CD4-positive, alpha-beta memory T cell (primary cell): Measurements from ENCODE around the gene CACNA2D4. TPM values are rescaled to one million over a fixed set of nuclear protein-coding genes. Genes with fewer than 3 reads are reported as not detected.

Experiments
- CTCF ChIA-PET: fragments of 350-600 bp; sonication (Branson Sonifier 250); formaldehyde crosslinking; loops from one replicate; lab custom pipeline; 2021; ENCODE audit warnings: inconsistent platforms; ENCODE audit not compliant: partially characterized antibody; lab: Charles Lee
- POLR2A ChIA-PET: fragments of 350-600 bp; sonication (Branson Sonifier 250); formaldehyde crosslinking; loops from one replicate; lab custom pipeline; 2021; ENCODE audit not compliant: partially characterized antibody; lab: Charles Lee
- DNase-seq, 5 donors: peaks; one replicate each; pipeline versions ENCODE4 v3.0.0 to v3.0.0-alpha.2; 2020 to 2022; ENCODE audit warnings: mixed read lengths in 1 of 5
- H3K27ac ChIP-seq: one replicate; pipeline ENCODE4 v1.7.0; 2013; ENCODE audit warnings: low read depth, low read length
- H3K27me3 ChIP-seq: 2 replicates; pipeline ENCODE4 v1.7.0; 2013; ENCODE audit warnings: mild to moderate bottlenecking, low read length, moderate library complexity; ENCODE audit not compliant: insufficient read depth
- H3K36me3 ChIP-seq: 2 replicates; pipeline ENCODE4 v1.7.0; 2013; ENCODE audit warnings: mild to moderate bottlenecking, low read length, moderate library complexity; ENCODE audit not compliant: insufficient read depth
- H3K4me1 ChIP-seq: 2 replicates; pipeline ENCODE4 v1.7.0; 2013; ENCODE audit warnings: mild to moderate bottlenecking, low read length, moderate library complexity; ENCODE audit not compliant: insufficient read depth
- H3K4me3 ChIP-seq, 2 donors: one replicate each; pipeline ENCODE4 v1.7.0; 2013; ENCODE audit warnings: low read length in 2 of 2, mild to moderate bottlenecking in 1 of 2
- H3K9me3 ChIP-seq, 2 donors: one replicate each; pipeline ENCODE4 v1.7.0; 2013; ENCODE audit warnings: low read length in 2 of 2, control low read depth in 1 of 2; ENCODE audit not compliant: control insufficient read depth in 1 of 2
- H3K27ac Mint-ChIP-seq, 7 donors: one replicate each; pipeline ENCODE4 v1.8.0; 2020 to 2021; ENCODE audit warnings: mixed read lengths in 7 of 7, mild to moderate bottlenecking in 6 of 7, inconsistent platforms in 3 of 7, moderate library complexity in 3 of 7
- H3K27me3 Mint-ChIP-seq, 2 donors: one replicate each; pipeline ENCODE4 v1.8.0; 2020 to 2021; ENCODE audit warnings: mixed read lengths in 2 of 2
- H3K36me3 Mint-ChIP-seq, 2 donors: one replicate each; pipeline ENCODE4 v1.8.0; 2020 to 2021; ENCODE audit warnings: mixed read lengths in 2 of 2, inconsistent platforms in 1 of 2, mild to moderate bottlenecking in 1 of 2
- H3K4me1 Mint-ChIP-seq, 4 donors: one replicate each; pipeline ENCODE4 v1.8.0; 2020 to 2021; ENCODE audit warnings: mixed read lengths in 4 of 4, mild to moderate bottlenecking in 1 of 4
- H3K4me3 Mint-ChIP-seq, 8 donors: one replicate each; pipeline ENCODE4 v1.8.0; 2020 to 2021; ENCODE audit warnings: mixed read lengths in 8 of 8, mild to moderate bottlenecking in 7 of 8, moderate library complexity in 6 of 8, inconsistent platforms in 3 of 8
- H3K9me3 Mint-ChIP-seq, 8 donors: one replicate each; pipeline ENCODE4 v1.8.0; 2020 to 2021; ENCODE audit warnings: mixed read lengths in 8 of 8, mild to moderate bottlenecking in 5 of 8, inconsistent platforms in 3 of 8, moderate library complexity in 1 of 8
- intact Hi-C: fragments of 100-400 bp; cut with micrococcal nuclease; formaldehyde crosslinking; loops from one replicate; pipeline ENCODE4 v1.15.1; 2023
- polyA plus RNA-seq, 2 donors: library from polyadenylated mRNA; unstranded; fragments of 300-500 nt; fragmentation: Illumina TruSeq; gene quantifications; one replicate each; pipeline ENCODE4 v1.2.3, GENCODE V29; 2021
- total RNA-seq, 2 experiments: library from RNA; stranded (reverse); gene quantifications; one replicate each; pipeline ENCODE4 v1.2.3, GENCODE V29; 2021

CACNA2D4 gene
- total and polyA plus RNA-seq, 4 experiments from 2014 or later = 12.4 to 19.2 (median 14.6) TPM

GRCh38 chr12:1869145-1869544, 49.3 kb downstream of the CACNA2D4 start:
- peaks cover 6 to 26% of the 10 kb centered on the region in 2 donors for H3K27me3 Mint-ChIP-seq
- H3K9me3 Mint-ChIP-seq = peaks cover 0 to 9% (median 4%) of the 10 kb centered on the region in 8 donors
- H3K4me3 Mint-ChIP-seq = no peak overlapping the region
- intact Hi-C loops = no loop called here
- Histone ChIP-seq H3K4me3 (no peak overlapping the region), H3K27ac (no peak overlapping the region), H3K4me1 (no peaks in the 10 kb centered on the region), H3K9me3 (no peaks in the 10 kb centered on the region), H3K27me3 (no peaks in the 10 kb centered on the region), H3K36me3 (no peaks in the 10 kb centered on the region)
- no peak for DNase-seq
- ChIA-PET POLR2A (no interaction called here), CTCF (no interaction called here)
- no peaks in the 10 kb centered on the region for H3K4me1 Mint-ChIP-seq
- H3K27ac Mint-ChIP-seq = no peak overlapping the region
- H3K36me3 Mint-ChIP-seq = no peaks in the 10 kb centered on the region

- H3K27ac Mint-ChIP-seq = no peak overlapping the region
- no peaks in the 10 kb centered on the region for H3K4me1 Mint-ChIP-seq
- CTCF ChIA-PET = no interaction called here
- H3K27ac ChIP-seq = no peak overlapping the region
- H3K36me3 ChIP-seq = no peaks in the 10 kb centered on the region
- H3K4me3 ChIP-seq = no peak overlapping the region
- H3K27me3 Mint-ChIP-seq = peaks cover 11 to 26% of the 10 kb centered on the region in 2 donors
- H3K36me3 Mint-ChIP-seq = no peaks in the 10 kb centered on the region
- peaks cover 0 to 7% (median 4%) of the 10 kb centered on the region in 8 donors for H3K9me3 Mint-ChIP-seq
- no peak for DNase-seq
- POLR2A ChIA-PET = no interaction called here
- no peaks in the 10 kb centered on the region for H3K4me1 ChIP-seq
- no peaks in the 10 kb centered on the region for H3K9me3 ChIP-seq
- intact Hi-C loops = no loop called here
- no peaks in the 10 kb centered on the region for H3K27me3 ChIP-seq
- H3K4me3 Mint-ChIP-seq = no peak overlapping the region
Measured at GRCh38 chr12:1865284-1865866, 53.1 kb downstream of the CACNA2D4 start.

- H3K4me3 Mint-ChIP-seq = no peak overlapping the region
- no peaks in the 10 kb centered on the region for H3K4me1 Mint-ChIP-seq
- no peak overlapping the region for H3K27ac ChIP-seq
- H3K36me3 Mint-ChIP-seq = no peaks in the 10 kb centered on the region
- ChIA-PET CTCF (no interaction called here), POLR2A (no interaction called here)
- no peak overlapping the region for H3K4me3 ChIP-seq
- H3K9me3 Mint-ChIP-seq = peaks cover 0 to 7% (median 4%) of the 10 kb centered on the region in 8 donors
- H3K9me3 ChIP-seq = no peaks in the 10 kb centered on the region
- no peak overlapping the region for H3K27ac Mint-ChIP-seq
- no peaks in the 10 kb centered on the region for H3K27me3 ChIP-seq
- H3K36me3 ChIP-seq = no peaks in the 10 kb centered on the region
- intact Hi-C loops = no loop called here
- peaks cover 11 to 26% of the 10 kb centered on the region in 2 donors for H3K27me3 Mint-ChIP-seq
- no peak for DNase-seq
- H3K4me1 ChIP-seq = no peaks in the 10 kb centered on the region
Measured at GRCh38 chr12:1864867-1865266, 53.6 kb downstream of the CACNA2D4 start.

- peaks cover 12 to 26% of the 10 kb centered on the region in 2 donors for H3K27me3 Mint-ChIP-seq
- POLR2A ChIA-PET = no interaction called here
Measured at GRCh38 chr12:1864456-1864855, 54.0 kb downstream of the CACNA2D4 start.

GRCh38 chr12:1863823-1864222, 54.6 kb downstream of the CACNA2D4 start:
- H3K27me3 Mint-ChIP-seq = peaks cover 13 to 26% of the 10 kb centered on the region in 2 donors
- CTCF ChIA-PET = no interaction called here
- H3K4me3 Mint-ChIP-seq = no peak overlapping the region
- Histone ChIP-seq H3K4me3 (no peak overlapping the region), H3K36me3 (no peaks in the 10 kb centered on the region), H3K4me1 (no peaks in the 10 kb centered on the region), H3K27me3 (no peaks in the 10 kb centered on the region), H3K9me3 (no peaks in the 10 kb centered on the region), H3K27ac (no peak overlapping the region)
- no peak for DNase-seq
- H3K9me3 Mint-ChIP-seq = peaks cover 0 to 5% (median 3%) of the 10 kb centered on the region in 8 donors
- no peaks in the 10 kb centered on the region for H3K36me3 Mint-ChIP-seq
- H3K27ac Mint-ChIP-seq = no peak overlapping the region
- POLR2A ChIA-PET = no interaction called here
- no peaks in the 10 kb centered on the region for H3K4me1 Mint-ChIP-seq
- intact Hi-C loops = no loop called here

More at GRCh38 chr12:1864456-1864855, 54.0 kb downstream of the CACNA2D4 start:
- Histone ChIP-seq H3K36me3 (no peaks in the 10 kb centered on the region), H3K9me3 (no peaks in the 10 kb centered on the region), H3K4me1 (no peaks in the 10 kb centered on the region), H3K27me3 (no peaks in the 10 kb centered on the region), H3K27ac (no peak overlapping the region), H3K4me3 (no peak overlapping the region)
- H3K4me3 Mint-ChIP-seq = no peak overlapping the region
- no peak for DNase-seq
- peaks cover 0 to 6% (median 3%) of the 10 kb centered on the region in 8 donors for H3K9me3 Mint-ChIP-seq
- no peak overlapping the region for H3K27ac Mint-ChIP-seq
- no peaks in the 10 kb centered on the region for H3K36me3 Mint-ChIP-seq
- H3K4me1 Mint-ChIP-seq = no peaks in the 10 kb centered on the region
- intact Hi-C loops = no loop called here
- CTCF ChIA-PET = no interaction called here

- H3K27me3 Mint-ChIP-seq = peaks cover 13 to 21% of the 10 kb centered on the region in 2 donors
- intact Hi-C loops = no loop called here
- H3K4me3 Mint-ChIP-seq = no peak overlapping the region
- peaks cover 0 to 5% (median 0%) of the 10 kb centered on the region in 8 donors for H3K9me3 Mint-ChIP-seq
- H3K9me3 ChIP-seq = no peaks in the 10 kb centered on the region
- H3K36me3 ChIP-seq = no peaks in the 10 kb centered on the region
- no peaks in the 10 kb centered on the region for H3K4me1 ChIP-seq
- no peak overlapping the region for H3K27ac ChIP-seq
- H3K27me3 ChIP-seq = no peaks in the 10 kb centered on the region
- H3K27ac Mint-ChIP-seq = no peak overlapping the region
- H3K4me3 ChIP-seq = no peak overlapping the region
- no peaks in the 10 kb centered on the region for H3K4me1 Mint-ChIP-seq
- ChIA-PET CTCF (no interaction called here), POLR2A (no interaction called here)
- no peaks in the 10 kb centered on the region for H3K36me3 Mint-ChIP-seq
- DNase-seq = no peak
Measured at GRCh38 chr12:1862973-1863372, 55.5 kb downstream of the CACNA2D4 start.

GRCh38 chr12:1859643-1860042, 58.8 kb downstream of the CACNA2D4 start:
- Histone ChIP-seq H3K36me3 (no peaks in the 10 kb centered on the region), H3K27ac (no peak overlapping the region), H3K27me3 (no peaks in the 10 kb centered on the region), H3K4me1 (peaks cover 4% of the 10 kb centered on the region), H3K9me3 (no peaks in the 10 kb centered on the region), H3K4me3 (no peak overlapping the region)
- peaks cover 3 to 7% of the 10 kb centered on the region in 2 donors for H3K27me3 Mint-ChIP-seq
- ChIA-PET CTCF (no interaction called here), POLR2A (no interaction called here)
- H3K27ac Mint-ChIP-seq = no peak overlapping the region
- DNase-seq = no peak
- no peak overlapping the region for H3K4me3 Mint-ChIP-seq
- intact Hi-C loops = no loop called here
- H3K36me3 Mint-ChIP-seq = no peaks in the 10 kb centered on the region
- no peaks in the 10 kb centered on the region for H3K9me3 Mint-ChIP-seq
- H3K4me1 Mint-ChIP-seq = peaks cover 0 to 7% (median 2%) of the 10 kb centered on the region in 4 donors
